HG02623 (cell line): ENCODE measurements around the gene LSM14B.
"Not testable (repeated sequence)": the region's sequence is repeated elsewhere in the genome, so short reads cannot be mapped to it uniquely, and the experiment has no call there.

Source experiments
- ATAC-seq: cut with Tn5 transposase; IDR thresholded peaks from one replicate; pipeline ENCODE4 v1.9.1; 2021; ENCODE audit warnings: moderate library complexity; ENCODE audit not compliant: unreplicated experiment

The LSM14B gene

DNA sequence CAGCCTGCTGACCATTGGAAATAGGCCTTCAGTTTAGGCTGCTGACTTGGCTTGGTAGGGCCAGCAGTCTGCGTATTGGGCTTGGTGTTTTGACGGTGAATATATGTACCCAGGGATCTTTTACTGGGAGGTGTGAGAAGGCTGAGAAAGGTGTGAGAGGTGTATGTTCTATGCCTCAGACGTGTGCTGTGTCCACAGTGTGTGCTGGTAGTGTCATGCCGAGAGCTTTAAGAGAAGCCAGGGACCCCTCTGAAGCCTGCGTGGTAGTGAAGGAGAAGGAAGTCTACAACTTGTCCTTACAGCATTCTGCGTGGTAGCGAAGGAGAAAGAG, 23.4 kb downstream of the LSM14B start:
- ATAC-seq: no peak

DNA sequence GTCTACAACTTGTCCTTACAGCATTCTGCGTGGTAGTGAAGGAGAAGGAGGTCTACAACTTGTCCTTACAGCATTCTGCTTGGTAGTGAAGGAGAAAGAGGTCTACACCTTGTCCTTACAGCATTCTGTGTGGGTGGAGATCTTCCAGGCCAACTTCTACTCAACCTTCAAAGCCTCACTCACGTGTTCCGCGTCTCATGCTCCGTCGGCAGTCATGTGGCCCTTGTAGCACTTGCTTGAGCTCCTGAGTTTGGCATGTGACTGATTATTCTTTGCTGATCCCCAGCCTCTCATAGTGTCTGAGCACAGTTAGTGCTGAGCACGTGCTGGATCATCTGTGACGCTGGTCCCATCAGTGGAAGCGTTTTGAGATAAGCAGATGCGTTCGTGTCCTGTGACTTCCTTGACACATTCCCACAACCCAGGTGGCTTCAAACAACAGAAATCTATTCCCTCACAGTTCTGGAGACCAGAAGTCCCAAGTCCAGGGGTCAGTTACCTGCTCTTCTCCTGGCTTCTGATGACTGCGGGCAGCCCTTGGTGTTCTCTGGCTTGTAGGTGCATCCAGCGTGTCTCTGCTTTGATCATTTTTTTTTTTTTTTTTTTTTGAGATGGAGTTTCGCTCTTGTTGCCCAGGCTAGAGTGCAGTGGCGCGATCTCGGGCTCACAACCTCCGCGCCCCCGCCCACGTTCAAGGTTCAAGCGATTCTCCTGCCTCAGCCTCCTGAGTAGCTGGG, 23.9 kb downstream of the LSM14B start:
- no peak for ATAC-seq

DNA sequence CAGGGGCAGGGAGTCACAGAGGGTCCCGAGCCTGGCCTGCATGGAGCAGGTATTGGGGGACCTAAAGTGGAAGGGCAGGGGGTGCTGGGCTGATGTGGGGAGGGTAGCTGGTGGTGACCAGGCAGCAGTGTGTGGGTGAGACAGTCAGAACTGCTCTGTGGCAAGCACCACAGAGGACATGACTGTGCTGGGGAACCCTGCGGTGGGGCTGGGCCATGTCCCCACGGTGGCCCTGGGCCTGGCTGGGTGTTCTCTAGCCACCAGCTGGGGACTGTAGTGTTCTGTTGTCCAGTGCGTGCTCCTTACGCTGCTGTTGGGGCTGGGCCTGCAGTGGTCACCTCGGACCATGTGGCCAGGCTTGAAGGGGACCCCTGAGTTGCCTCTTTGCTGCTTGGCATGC, 24.9 kb downstream of the LSM14B start:
- ATAC-seq: no peak

DNA sequence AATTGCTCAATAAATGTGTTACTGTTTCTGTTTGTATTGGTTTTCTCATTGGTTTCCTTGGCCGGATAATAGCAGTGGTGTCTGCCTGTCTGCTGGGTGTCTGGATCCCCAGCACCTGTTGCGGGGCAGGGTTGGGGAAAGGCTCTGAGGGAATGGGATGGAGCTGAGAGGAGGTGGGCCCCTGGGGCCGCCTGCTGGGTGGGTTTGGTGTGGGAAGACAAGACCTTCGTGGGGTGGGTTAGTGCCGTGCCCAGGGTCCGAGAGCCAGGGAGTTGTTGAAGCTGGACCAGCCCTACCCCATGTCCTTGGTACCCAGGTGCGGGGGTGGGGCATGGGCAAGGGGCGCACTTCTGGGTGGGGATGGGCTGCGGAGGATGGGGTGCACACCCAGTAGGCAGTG, 25.3 kb downstream of the LSM14B start:
- no peak for ATAC-seq

DNA sequence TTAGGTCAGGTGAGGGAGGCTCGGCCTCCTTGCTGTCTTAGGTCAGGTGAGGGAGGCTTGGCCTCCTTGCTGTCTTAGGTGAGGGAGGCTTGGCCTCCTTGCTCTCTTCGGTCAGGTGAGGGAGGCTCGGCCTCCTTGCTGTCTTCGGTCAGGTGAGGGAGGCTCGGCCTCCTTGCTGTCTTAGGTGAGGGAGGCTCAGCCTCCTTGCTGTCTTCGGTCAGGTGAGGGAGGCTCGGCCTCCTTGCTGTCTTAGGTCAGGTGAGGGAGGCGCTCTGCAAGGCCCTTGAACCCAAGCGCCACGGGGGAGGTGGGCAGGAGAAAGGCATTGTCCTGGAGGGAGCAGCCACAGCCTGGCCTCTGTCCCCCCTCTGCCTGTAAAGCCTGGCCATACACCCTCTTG, 26.1 kb downstream of the LSM14B start:
- not testable (repeated sequence) for ATAC-seq

DNA sequence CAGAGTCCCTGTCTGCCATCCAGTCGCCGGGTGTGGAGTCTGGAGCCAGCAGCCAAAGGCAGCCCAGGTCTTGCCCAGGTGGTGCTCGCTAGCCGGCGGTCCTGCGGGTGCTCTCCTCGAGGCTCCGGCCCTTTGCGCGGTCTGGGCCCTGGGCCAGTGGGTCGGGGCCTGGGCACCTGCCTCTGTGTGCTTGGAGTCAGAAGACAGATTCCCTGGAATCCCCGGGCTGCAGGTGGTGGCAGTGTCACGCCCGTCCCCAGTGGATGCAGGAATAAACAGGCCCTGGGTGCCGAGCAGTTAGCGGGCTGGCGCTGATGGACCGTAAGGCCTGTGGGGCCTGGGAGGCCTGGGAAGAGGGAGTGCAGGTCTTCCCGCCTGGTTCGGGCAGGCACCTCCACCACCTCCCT, 26.6 kb downstream of the LSM14B start:
- no peak for ATAC-seq

DNA sequence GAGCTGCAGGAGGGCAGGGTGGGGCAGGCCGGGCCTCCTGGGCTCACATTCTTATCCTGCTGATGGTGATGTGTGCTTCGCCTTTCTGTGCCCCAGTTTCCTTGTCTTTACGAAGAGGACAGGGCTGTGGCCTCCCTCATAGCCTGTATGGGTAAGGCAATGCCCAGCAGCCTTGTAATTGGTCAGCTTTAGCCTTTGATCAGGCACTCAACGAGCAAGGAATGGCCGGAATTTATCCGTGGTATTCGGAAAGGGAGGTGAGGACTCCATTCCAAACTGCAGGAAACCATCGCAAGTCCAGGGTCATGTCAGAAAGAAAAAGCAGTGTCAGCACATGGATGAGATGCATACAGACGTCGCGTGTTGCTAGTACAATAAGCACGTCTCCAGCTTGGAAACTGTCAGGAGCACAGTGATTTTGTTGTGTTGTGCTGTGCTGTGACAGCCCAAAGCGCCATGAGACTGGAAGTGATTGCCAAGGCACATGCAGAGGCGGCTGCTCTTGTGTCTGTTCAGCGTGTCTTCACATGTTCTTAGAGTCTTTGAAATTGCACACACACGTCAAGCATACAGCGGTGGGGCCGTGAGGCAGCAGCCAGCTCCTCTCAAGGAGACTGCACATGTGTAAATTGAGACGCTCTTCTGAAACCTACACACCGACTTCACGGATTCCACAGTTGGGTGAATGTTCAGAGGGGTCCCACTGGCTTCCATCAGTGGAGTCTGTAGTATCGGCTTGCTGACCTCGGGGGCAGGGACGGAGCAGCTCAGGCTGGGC, 27.4 kb downstream of the LSM14B start:
- no peak for ATAC-seq

DNA sequence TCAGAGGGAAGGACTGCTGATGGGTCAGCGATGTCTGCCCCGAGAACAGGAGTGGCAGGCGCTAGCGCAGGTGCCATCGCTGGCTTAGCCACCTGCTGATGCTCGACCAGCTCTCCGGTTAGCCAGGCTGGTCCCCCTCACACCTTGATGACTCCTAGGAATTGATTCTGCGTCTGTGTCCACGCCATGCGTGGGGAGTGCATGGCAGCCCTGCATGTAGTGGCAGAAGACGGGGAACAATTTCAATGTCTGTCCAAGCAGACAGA, 28.0 kb downstream of the LSM14B start:
- ATAC-seq: no peak

DNA sequence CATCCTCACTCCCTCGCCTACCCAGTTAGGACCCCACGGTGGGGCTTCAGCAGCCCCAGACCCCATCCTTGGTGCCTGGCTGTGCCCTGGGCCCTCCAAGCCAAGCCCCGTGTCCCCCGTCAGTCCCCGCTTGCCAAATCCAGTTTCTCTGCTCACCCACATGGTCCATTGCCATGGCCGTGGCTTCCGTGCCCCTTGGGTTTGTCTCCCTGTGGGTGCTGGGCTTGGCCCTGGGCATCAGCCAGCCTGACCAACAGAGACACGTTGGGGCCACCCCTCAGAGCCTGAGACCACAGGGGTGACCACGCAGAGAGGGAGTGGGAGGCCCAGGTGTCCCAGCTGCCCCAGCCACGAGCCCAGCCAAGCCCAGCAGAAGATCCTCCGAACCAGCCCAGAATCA, 28.9 kb downstream of the LSM14B start:
- no peak for ATAC-seq

DNA sequence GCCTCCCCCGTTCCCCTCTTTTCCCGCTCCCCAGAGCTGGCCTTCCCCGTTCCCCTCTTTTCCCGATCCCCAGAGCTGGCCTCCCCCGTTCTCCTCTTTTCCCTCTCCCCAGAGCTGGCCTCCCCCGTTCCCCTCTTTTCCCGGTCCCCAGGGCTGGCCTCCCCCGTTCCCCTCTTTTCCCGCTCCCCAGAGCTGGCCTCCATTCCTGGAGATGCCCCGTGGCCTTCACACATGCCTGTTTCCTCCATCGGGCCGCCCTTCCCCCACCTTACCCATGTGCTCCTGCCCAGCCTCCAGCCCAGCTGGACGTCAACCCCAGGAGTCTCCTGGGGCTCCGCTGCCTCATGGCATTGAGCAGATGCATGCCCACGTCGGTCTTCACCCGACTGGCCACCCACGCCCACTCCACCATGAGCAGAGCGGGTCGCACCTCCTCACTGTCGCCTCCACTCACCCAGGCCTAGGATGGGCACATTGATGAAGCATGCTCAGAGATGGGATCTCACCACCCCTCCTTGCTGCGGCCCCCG, 29.6 kb downstream of the LSM14B start:
- ATAC-seq: no peak

DNA sequence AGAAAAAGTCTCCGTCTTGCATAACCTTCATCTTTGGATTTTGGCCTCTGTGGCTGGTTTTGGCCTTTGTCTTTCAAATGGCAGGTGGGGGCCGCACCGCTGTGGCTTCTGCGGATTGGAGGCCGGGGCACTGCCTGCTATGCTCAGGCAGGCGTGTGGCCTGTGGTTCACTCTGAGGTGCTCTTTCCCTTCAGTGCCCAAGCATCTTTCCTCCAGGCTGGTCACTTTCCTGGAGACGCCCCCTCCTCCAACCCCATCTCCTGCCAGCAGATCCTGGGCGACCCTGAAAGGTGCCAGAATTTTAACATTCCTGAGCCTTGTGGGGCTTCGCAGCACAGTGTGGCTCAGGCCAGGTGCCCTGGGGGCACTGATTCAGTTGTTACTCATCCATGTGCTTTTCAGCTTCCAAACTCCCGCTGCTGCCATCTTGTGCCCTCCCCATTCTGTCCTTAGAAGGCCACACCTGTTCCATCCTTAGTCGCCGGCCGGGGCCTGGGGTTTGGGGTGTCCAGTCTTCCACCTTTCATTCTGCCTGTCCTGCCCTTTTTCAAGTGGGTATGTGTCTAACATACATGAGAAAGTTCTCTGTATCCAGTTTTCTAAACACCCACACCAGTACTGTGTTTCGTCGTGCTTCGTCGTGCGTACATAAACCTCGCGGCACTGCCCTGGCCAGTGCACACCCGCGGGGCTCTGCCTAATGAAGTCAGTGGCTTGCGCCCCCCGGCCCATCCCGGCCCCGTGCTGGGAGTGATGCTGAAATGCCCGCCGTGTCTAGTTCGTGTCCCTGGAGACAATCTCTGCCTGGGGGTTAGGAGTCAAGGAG, 33.4 kb downstream of the LSM14B start:
- ATAC-seq: no peak

DNA sequence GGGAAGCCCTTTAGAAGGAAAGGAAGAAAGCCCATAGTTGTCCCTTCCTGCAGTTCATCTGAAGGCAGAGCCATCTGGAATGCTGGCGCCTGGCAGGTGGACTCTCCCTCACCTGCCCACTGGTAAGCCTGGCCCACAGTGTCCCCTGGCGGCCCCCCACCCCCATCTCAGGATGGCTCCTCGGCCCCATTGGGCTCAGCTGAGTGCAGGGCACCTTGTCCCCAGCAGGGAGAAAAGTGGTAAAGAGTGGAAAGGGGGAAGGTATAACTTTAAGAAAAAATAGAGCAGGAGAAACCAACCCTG, 33.9 kb downstream of the LSM14B start:
- no peak for ATAC-seq

DNA sequence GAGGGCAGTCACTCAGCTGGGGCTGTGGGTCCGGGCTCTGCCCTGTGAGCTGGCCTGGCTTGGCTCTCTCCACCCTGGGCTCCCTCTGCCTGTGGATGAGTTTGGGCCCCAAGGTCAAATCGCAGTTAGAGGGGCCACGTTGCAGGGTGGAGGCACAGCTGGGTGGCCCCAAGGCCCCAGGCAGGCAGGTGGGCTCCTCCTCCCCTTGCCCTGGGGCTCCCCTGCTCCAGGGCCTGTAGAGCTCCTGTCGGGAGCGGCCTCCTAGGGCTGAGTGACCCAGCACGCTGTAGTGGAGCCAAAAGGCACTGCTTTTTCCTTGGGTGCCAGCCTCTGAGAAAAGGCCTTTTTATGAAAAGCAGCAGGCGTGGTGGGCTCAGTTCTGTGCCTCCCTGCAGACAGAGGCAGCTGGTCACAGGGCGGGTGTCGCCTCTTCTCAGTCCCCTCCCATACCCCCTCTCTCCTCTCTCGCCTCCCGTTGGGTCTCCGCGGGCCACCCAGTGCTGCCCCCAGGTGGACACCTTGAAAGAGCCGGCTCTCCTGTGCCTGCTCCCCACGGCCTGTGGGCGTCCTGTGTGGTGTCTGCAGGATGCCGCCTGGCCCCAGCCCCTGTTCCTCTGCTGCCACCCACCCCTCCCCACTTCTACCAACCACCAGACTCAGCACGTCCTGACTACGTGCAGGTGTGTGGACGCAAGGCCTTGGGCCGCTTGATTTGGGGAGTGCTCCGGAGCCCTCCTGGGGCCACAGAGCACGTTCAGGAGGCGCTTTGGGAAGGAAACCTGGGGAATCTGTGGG, 34.5 kb downstream of the LSM14B start:
- ATAC-seq: no peak

DNA sequence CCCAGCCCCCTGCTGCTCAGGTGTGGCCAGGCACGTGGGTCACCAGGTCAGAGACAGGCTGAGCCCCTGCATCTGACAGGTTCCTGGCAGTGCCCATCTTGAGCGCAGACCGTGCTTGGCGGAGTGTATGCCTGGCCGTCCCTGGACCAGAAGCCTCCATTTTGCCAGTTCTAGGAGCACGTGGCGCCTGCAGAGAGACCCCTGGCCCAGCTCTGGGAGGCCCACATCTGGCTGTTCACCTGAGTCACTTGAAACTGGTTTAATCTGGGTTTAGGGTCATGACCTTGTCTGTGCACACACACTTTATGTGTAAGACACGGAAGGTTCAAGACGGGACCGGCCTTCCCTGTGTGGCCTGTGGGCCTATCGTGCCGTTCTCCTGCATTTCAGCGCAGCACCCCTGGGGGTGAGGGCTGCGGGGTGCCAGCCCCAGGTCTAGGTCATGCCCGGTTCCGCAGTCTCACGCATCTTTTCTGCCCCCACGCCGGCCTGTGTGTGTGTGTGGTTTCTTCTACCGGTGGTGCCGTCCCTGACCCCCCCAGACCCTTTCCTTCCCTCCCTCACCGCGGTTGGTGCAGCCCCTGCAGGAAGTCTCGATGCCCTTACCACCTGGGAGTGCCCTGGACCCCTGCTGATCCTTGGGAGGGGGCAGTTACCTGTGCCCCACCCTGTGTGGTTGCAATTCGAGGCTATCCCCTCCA, 35.3 kb downstream of the LSM14B start:
- no peak for ATAC-seq

DNA sequence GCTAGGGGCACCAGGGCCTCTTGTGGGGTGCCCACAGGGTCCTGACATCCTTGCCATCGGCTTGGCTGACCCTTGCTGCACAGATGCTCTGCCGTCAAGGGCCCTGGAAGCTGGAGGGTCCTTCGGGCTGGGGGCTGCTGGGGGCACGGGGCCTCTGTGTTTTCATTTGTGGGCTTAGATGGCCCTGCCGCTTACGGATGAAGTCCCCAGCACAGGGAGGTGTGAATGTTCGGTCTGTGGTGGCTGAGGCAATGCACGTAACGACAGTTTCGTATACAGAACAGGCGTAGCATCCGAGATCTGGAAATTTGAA, 35.8 kb downstream of the LSM14B start:
- no peak for ATAC-seq

DNA sequence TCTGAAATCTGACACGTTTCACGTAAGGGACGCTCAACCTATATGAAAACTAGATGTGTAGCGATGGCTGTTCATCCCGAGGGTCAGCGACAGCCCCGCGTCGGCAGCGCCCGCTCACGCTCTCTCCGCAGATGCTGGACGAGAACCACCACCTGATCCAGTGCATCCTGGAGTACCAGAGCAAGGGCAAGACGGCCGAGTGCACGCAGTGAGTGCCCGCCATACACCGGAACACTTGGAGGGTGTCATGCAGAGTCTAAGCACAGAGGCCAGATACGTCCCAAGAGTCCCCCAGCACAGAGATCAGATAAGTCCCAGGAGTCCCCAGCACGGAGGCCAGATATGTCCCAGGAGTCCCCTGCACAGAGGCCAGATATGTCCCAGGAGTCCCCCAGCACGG, 36.3 kb downstream of the LSM14B start:
- ATAC-seq: no peak

DNA sequence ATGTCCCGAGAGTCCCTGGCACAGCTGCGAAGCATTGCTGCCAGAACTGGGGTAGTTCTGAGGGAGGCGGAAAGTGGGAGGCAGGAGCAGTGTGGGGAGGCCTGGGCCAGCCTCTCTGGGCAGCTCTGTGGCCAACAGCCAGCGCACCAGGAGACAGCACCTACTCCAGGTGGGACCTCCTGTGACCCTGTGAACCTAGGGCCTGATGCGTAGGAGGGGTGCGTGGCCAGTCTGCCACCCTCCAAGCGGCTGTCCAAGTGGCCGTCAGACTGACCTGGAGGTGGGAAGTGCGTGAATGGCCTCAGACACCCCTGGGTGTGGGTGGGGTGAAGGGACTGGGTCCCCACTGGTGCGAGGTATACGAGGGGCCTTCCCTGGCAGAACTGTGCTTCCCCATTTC, 36.8 kb downstream of the LSM14B start:
- ATAC-seq: no peak

DNA sequence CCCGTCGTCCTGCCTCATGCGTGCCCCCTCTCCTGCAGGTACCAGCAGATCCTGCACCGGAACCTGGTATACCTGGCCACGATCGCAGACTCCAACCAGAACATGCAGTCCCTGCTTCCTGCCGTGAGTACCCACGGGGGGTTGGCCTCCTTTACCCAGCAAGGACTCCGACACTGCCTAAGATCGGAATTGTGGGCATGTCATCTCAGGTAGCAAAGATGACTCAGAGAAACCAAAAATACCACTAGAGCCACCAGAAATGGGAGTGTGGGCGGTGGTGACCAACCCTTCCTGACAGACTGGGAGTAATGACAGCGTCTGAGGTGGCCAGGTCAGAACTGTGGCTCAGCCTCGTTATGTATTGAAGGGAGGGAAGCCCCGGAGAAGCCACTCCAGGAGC, 37.6 kb downstream of the LSM14B start:
- ATAC-seq: no peak

DNA sequence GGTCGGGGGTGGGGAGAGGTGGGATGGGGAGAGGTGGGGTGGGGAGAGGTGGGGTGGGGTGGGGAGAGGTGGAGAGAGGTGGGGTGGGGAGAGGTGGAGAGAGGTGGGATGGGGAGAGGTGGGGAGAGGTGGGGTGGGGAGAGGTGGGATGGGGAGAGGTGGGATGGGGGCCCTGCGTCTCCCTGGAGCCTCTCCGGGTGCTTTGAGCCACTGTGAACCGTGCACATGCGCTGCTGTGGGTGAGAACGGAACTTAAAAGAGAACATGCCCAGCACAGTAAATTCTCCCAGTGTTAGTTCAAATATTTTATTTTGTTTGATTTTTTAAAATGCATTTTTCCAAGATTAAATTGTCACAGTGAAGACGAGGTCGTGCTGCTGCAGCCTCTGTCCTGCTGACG, 38.0 kb downstream of the LSM14B start:
- no peak for ATAC-seq

DNA sequence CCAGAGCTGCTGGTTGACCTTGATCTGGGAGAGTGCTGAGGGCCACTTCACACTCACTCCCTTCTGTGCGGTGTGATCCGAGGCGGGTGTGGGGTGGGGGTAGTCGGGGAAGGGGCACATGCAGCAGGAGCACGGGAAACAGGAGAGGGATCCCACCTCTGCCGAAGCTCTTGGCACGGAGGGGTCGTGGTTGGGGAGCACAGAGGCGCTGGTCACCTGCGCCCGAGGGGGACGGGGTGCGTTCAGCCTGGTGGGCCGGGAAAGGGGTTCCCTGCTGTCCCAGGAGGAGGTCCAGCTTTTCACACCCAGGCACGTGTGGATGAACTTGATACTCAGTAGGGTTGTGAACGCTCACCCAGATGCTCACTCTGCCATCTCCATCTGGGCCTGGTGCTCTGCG, 38.6 kb downstream of the LSM14B start:
- ATAC-seq: no peak

DNA sequence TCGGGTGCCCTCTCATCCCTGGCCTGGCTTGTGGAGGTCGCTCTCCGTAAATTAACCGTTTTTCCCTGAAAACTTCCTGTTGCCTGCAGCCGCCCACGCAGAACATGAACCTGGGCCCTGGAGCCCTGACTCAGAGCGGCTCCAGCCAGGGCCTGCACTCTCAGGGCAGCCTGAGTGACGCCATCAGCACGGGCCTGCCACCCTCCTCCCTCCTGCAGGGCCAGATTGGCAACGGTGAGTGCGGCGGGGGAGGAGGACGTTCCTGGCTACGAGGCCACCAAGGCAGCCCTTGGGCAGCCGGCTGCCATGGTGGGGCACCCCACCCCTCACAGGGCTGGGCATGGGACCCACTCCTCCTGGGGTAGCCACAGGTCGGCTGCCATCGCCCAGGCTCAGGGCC, 39.1 kb downstream of the LSM14B start:
- ATAC-seq: no peak
